ENCODE data around the gene STX7.
A peak's percentile ranks its signal among the peaks of the same experiment; 100 is the strongest.

Gene STX7

DNA sequence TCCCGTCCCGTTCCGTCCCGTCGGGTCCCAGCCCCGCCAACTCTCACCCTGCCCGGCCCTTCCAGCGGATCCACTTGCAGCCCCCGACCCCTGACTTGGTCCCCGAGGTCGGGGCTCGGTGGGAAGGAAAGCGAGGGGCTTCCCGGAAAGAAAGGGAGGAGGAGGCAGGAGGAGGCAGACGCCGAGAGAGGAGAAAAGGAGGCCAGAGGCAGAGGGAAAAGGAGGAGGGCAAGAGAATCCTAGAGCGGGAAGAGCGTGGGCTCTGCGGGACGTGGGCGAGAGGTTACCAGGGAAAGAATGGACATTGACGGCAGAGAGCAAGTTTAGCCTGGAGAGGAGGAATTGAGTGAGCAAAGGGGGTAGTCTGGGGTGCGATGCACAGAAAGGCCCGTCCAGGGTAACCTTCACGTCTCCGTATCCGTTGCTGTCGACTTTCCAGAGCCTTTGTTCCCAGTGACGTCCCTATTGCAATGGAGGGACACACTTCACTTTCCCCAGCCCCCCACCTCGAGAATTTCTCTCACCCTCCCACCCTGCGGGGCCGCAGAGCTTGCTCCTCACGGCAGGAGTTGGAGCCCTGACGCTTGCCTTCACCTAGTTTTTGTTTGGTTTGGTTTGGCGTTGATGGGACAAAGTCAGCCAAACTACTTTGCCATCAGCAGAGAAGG, 111.2 kb downstream of the STX7 start (continued):
- TF ChIP-seq, protein P1, sequence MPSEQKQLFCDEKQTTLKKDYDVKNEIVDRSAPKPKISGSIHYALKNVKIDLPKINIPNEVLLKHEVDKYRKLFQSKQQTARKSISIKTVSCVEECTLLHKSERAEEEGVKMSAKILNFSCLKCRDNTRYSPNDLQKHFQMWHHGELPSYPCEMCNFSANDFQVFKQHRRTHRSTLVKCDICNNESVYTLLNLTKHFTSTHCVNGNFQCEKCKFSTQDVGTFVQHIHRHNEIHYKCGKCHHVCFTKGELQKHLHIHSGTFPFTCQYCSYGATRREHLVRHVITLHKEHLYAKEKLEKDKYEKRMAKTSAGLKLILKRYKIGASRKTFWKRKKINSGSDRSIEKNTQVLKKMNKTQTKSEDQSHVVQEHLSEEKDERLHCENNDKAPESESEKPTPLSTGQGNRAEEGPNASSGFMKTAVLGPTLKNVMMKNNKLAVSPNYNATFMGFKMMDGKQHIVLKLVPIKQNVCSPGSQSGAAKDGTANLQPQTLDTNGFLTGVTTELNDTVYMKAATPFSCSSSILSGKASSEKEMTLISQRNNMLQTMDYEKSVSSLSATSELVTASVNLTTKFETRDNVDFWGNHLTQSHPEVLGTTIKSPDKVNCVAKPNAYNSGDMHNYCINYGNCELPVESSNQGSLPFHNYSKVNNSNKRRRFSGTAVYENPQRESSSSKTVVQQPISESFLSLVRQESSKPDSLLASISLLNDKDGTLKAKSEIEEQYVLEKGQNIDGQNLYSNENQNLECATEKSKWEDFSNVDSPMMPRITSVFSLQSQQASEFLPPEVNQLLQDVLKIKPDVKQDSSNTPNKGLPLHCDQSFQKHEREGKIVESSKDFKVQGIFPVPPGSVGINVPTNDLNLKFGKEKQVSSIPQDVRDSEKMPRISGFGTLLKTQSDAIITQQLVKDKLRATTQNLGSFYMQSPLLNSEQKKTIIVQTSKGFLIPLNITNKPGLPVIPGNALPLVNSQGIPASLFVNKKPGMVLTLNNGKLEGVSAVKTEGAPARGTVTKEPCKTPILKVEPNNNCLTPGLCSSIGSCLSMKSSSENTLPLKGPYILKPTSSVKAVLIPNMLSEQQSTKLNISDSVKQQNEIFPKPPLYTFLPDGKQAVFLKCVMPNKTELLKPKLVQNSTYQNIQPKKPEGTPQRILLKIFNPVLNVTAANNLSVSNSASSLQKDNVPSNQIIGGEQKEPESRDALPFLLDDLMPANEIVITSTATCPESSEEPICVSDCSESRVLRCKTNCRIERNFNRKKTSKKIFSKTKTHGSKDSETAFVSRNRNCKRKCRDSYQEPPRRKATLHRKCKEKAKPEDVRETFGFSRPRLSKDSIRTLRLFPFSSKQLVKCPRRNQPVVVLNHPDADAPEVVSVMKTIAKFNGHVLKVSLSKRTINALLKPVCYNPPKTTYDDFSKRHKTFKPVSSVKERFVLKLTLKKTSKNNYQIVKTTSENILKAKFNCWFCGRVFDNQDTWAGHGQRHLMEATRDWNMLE (tag by site-specific recombination; conservative IDR thresholded peaks at IDR 0.05; ENCODE audit: low read depth), result no peak
- TF ChIP-seq ZNF266 (tag by site-specific recombination; IDR thresholded peaks at IDR 0.05; ENCODE audit: low read depth), result no peak
- TF ChIP-seq ZNF157 (tag by site-specific recombination; IDR thresholded peaks at IDR 0.05), result no peak
- TF ChIP-seq ZNF133 (tag by site-specific recombination; IDR thresholded peaks at IDR 0.05), result no peak
- TF ChIP-seq ZNF610 (tag by site-specific recombination; IDR thresholded peaks at IDR 0.05; ENCODE audit: borderline replicate concordance), result no peak
- no peak for TF ChIP-seq ZNF701 (tag by site-specific recombination; IDR thresholded peaks at IDR 0.05)
- no peak for TF ChIP-seq ZBTB8A (tag by site-specific recombination; IDR thresholded peaks at IDR 0.05)
- TF ChIP-seq, protein P2, sequence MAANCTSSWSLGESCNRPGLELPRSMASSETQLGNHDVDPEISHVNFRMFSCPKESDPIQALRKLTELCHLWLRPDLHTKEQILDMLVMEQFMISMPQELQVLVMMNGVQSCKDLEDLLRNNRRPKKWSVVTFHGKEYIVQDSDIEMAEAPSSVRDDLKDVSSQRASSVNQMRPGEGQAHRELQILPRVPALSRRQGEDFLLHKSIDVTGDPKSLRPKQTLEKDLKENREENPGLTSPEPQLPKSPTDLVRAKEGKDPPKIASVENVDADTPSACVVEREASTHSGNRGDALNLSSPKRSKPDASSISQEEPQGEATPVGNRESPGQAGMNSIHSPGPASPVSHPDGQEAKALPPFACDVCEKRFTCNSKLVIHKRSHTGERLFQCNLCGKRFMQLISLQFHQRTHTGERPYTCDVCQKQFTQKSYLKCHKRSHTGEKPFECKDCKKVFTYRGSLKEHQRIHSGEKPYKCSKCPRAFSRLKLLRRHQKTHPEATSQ (tag by site-specific recombination; IDR thresholded peaks at IDR 0.05), result no peak
- no peak for TF ChIP-seq ZNF660 (tag by site-specific recombination; IDR thresholded peaks at IDR 0.05)
- TF ChIP-seq OSR2 (tag by site-specific recombination; IDR thresholded peaks at IDR 0.05), result no peak
- TF ChIP-seq, protein P3, sequence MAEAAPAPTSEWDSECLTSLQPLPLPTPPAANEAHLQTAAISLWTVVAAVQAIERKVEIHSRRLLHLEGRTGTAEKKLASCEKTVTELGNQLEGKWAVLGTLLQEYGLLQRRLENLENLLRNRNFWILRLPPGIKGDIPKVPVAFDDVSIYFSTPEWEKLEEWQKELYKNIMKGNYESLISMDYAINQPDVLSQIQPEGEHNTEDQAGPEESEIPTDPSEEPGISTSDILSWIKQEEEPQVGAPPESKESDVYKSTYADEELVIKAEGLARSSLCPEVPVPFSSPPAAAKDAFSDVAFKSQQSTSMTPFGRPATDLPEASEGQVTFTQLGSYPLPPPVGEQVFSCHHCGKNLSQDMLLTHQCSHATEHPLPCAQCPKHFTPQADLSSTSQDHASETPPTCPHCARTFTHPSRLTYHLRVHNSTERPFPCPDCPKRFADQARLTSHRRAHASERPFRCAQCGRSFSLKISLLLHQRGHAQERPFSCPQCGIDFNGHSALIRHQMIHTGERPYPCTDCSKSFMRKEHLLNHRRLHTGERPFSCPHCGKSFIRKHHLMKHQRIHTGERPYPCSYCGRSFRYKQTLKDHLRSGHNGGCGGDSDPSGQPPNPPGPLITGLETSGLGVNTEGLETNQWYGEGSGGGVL (tag by site-specific recombination; IDR thresholded peaks at IDR 0.05), result peak; percentile 27; the same call in 1 of the 2 replicates
- no peak for TF ChIP-seq HOXC10 (CRISPR knock-in tag; IDR thresholded peaks at IDR 0.05)
- no peak for TF ChIP-seq ZNF544 (tag by site-specific recombination; IDR thresholded peaks at IDR 0.05)
- TF ChIP-seq ZNF843 (tag by site-specific recombination; IDR thresholded peaks at IDR 0.05), result peak; percentile 14; the same call in 1 of the 2 replicates
- TF ChIP-seq, protein P4, sequence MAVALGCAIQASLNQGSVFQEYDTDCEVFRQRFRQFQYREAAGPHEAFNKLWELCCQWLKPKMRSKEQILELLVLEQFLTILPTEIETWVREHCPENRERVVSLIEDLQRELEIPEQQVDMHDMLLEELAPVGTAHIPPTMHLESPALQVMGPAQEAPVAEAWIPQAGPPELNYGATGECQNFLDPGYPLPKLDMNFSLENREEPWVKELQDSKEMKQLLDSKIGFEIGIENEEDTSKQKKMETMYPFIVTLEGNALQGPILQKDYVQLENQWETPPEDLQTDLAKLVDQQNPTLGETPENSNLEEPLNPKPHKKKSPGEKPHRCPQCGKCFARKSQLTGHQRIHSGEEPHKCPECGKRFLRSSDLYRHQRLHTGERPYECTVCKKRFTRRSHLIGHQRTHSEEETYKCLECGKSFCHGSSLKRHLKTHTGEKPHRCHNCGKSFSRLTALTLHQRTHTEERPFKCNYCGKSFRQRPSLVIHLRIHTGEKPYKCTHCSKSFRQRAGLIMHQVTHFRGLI (tag by site-specific recombination; IDR thresholded peaks at IDR 0.05), result no peak
- no peak for TF ChIP-seq ZSCAN30 (tag by site-specific recombination; IDR thresholded peaks at IDR 0.05)
- no peak for TF ChIP-seq ZNF140 (tag by site-specific recombination; IDR thresholded peaks at IDR 0.05)
- 0 out of 2 replicates have a peak, but pooled peaks have one; percentile 28 for TF ChIP-seq ZNF2 (tag by site-specific recombination; IDR thresholded peaks at IDR 0.05)
- TF ChIP-seq, protein P5, sequence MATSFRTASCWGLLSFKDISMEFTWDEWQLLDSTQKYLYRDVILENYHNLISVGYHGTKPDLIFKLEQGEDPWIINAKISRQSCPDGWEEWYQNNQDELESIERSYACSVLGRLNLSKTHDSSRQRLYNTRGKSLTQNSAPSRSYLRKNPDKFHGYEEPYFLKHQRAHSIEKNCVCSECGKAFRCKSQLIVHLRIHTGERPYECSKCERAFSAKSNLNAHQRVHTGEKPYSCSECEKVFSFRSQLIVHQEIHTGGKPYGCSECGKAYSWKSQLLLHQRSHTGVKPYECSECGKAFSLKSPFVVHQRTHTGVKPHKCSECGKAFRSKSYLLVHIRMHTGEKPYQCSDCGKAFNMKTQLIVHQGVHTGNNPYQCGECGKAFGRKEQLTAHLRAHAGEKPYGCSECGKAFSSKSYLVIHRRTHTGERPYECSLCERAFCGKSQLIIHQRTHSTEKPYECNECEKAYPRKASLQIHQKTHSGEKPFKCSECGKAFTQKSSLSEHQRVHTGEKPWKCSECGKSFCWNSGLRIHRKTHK (tag by site-specific recombination; IDR thresholded peaks at IDR 0.05), result no peak
- no peak for TF ChIP-seq ZNF837 (tag by site-specific recombination; IDR thresholded peaks at IDR 0.05)
- TF ChIP-seq, protein P6, sequence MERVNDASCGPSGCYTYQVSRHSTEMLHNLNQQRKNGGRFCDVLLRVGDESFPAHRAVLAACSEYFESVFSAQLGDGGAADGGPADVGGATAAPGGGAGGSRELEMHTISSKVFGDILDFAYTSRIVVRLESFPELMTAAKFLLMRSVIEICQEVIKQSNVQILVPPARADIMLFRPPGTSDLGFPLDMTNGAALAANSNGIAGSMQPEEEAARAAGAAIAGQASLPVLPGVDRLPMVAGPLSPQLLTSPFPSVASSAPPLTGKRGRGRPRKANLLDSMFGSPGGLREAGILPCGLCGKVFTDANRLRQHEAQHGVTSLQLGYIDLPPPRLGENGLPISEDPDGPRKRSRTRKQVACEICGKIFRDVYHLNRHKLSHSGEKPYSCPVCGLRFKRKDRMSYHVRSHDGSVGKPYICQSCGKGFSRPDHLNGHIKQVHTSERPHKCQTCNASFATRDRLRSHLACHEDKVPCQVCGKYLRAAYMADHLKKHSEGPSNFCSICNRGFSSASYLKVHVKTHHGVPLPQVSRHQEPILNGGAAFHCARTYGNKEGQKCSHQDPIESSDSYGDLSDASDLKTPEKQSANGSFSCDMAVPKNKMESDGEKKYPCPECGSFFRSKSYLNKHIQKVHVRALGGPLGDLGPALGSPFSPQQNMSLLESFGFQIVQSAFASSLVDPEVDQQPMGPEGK (tag by site-specific recombination; IDR thresholded peaks at IDR 0.05), result no peak
- TF ChIP-seq, protein P7, sequence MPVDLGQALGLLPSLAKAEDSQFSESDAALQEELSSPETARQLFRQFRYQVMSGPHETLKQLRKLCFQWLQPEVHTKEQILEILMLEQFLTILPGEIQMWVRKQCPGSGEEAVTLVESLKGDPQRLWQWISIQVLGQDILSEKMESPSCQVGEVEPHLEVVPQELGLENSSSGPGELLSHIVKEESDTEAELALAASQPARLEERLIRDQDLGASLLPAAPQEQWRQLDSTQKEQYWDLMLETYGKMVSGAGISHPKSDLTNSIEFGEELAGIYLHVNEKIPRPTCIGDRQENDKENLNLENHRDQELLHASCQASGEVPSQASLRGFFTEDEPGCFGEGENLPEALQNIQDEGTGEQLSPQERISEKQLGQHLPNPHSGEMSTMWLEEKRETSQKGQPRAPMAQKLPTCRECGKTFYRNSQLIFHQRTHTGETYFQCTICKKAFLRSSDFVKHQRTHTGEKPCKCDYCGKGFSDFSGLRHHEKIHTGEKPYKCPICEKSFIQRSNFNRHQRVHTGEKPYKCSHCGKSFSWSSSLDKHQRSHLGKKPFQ (tag by site-specific recombination; IDR thresholded peaks at IDR 0.05), result no peak
- no peak for TF ChIP-seq MYNN (tag by site-specific recombination; IDR thresholded peaks at IDR 0.05; ENCODE audit: borderline replicate concordance)
- no peak for TF ChIP-seq ZNF274 (IDR thresholded peaks at IDR 0.05; ENCODE audit: low read length)
- no peak for TF ChIP-seq ZNF274 (tag by site-specific recombination; IDR thresholded peaks at IDR 0.05; ENCODE audit: borderline replicate concordance)
